NK-92 (cell line): Measurements from ENCODE around the gene ZFPM1.

Experiments used
- DNase-seq: peaks from one replicate; lab custom pipeline; 2025; ENCODE audit not compliant: unreplicated experiment; lab: John Stamatoyannopoulos, UW

ZFPM1 gene

GRCh38 chr16:88558457-88559442, 105.7 kb downstream of the ZFPM1 start:
- no peak for DNase-seq

- no peak for DNase-seq
These were observed 107.8 kb downstream of the ZFPM1 start for GRCh38 chr16:88560714-88561484.

GRCh38 chr16:88561485-88562359, 108.6 kb downstream of the ZFPM1 start:
- DNase-seq, result no peak

GRCh38 chr16:88566158-88566557, 113.1 kb downstream of the ZFPM1 start:
- no peak for DNase-seq

DNA sequence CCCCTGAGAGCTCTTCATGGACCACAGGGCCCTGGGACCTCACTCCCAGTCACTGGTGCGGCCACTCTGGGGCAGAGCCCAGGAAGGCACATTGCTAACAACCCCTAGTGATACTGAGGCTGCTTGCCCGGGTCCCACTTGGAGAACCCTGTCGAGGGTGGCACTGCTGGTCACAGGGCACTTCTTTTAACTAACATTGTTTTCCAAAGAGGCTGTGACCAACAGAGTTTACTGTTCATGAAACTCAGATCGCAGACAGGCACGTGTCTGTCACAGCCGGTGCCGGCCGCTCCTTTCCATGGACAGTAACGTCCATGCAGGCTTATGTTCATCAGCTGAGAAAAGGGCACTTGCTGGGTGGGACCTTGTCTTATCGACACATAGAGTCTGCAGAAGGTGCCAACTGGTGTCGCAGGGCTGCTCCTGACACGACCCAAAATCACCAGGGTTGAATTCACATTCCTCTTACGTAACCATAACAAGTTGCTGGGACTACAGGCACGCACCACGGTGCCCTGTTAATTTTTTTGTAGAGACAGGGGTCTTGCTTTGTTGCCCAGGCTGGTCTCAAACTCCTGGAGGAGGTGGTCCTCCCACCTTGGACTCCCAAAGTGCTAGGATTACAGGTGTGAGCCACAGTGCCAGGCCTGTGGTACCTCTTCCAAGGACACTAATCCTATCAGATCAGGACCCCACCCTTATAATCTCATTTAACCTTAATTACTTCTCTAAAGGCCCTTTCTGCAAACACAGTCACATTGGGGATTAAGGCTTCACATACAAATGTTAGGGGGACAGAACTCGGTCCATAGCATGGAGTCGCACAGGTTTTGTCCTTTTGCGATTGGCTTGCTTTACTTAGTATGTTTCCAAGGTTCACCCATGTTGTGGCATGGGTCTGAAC, 115.9 kb downstream of the ZFPM1 start:
- DNase-seq, result no peak

GRCh38 chr16:88569614-88569984, 116.5 kb downstream of the ZFPM1 start:
- DNase-seq, result no peak

DNA sequence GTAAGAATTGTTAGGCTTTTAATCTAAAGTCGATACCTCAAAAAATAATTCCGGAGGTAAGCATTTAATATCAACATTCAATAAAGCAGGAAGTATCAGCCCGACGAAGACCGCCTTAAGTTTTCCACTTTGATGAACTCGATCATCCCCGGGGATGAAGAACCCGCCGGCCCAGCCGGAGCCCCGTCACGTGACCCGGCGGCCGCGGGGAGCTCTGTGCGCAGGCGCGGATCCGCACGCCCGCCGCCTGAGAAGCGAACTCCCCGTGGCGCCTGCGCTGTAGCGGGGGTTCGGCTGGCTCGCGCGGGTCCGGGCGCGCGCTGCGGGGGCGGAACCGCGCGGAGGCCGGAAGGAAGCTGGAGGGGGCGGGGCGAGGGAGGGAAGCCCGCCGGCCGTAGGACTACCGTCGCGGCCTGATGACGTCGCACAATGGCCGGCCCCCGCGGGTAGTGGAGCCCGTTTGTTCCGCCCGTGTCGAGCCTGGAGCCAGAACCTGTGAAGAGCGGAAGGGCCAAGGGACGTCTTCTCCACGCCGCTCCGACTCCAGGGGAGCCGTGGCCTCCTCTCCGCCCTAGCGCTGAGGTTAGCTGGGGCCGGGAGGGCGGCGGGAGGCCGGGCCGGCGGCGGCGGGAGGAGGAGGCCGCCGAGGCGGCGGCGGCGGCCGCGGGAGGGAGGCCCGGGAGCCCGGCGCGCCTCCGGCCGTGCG, 117.1 kb downstream of the ZFPM1 start, which contains the start of gene ZC3H18:
TSS of gene ZC3H18 (plus strand) at position 419 of the 706 bp plus-strand sequence. CDS start 6,721 bp downstream, outside the sequence.
- DNase-seq, result peak; percentile 83

DNA sequence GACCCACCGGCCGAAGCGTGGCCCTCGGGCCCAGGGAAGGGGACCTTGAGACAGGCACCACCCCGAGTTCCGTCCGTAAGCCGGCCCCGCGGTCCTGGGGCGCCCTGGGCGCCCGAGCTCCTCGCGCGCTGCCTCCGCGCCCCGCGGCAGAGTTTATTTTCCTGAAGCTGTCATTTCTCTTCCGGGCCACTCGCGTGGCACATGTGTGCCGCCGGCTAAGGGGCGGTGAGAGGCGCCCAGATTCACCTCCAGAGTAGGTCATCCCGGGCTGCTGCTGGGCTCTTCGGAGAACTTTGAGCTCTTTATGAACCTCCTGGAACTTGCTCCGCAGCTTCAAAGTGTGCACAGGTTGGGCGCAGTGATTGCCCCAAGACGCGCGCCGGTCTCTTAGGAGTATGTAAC, 117.6 kb downstream of the ZFPM1 start:
- no peak for DNase-seq

DNA sequence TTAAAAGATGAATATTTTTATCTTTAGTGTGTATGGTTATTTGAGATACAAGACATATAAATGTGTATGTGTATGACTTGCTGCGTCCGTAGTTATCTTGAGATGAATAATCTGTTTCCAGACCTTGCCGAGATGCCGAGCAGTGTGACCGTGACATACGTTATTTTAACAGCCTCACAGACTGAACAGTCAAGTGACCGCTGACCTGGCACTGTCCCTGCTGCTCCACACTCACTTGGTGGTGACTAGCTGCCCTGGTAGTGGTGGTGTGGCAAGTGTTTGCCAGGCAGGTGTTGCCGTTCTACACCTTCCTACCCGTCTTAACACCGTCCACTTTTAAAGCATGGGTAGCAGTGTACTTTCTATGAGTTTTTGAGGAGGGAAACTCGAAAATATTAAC, 122.2 kb downstream of the ZFPM1 start:
- DNase-seq, result no peak

DNA sequence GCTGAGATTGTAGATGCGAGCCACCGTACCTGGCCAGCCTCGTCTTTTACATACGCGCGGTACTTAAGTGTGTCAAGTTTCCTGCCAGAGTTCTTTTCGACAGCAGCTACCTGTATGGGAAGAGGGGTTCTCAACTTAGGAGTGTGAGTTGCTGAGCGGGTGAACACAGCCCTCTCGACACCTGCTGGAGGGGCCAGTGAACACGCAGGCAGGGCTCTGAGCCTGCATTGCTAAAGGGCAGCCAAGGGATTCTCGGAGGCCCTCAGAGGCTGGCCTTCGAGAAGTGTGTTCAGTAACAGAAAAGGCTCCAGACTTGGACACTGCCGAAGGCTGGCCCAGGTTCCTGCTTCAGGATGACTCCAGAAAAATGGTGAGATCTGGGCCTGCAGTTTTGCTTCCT, 123.2 kb downstream of the ZFPM1 start:
- DNase-seq, result no peak

GRCh38 chr16:88577166-88577565, 124.1 kb downstream of the ZFPM1 start:
- no peak for DNase-seq

DNA sequence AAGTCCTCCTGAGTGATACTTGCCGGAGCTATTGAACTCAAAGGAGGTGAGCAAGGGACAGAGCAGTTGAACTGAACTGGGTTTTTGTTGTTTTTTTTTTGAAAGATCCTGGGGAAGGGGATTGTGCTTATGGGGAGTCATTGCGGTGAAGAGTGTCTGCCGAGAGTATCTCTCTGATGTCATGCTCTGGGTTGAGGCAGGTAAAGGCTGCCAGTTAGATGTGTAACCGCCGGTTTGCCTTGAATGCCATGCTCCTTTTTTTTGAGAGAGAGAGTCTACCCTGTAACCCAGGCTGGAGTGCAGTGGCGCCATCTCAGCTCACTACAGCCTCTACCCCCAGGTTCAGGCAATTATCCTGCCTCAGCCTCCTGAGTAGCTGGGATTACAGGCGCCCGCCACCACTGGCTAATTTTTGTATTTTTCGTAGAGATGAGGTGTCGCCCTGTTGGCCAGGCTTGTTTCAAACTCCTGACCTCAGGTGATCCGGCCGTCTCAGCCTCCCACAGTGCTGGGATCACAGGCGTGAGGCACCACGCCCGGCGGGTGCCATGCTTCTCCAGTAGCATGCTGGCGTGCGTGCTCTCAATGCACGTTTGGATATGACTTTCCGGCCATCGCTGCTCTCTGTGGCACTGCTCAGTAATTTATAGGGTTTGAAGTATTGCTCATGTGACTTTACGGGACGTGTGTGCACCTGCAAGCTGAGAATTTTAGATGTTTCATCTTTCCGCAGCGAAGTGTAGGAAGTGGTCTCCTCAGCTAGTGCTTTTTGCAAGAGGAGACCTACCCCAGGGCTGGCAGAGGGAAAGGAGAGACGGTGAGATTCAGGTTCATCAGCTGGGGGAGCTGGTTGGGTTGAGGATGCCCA, 125.6 kb downstream of the ZFPM1 start:
- DNase-seq, result no peak

DNA sequence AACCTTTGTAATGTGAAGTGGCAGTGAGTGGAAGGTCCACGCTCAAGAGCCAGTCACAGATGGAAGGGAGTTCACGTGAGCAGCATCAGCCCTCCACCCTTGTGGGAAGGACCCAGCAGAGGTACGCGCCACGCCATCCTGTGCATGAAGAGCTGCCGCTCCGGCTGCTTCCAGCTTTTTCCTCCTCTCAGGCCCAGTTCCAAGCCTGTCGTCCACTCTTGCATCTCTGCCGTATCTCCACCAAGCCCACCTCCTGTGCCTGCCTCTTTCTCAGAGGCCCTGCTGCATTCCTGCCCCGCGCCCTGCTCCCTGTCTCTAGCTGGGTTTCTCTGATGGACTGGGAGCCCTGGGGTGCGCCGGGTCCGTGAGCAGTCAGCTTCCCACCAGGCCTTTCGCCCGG, 127.3 kb downstream of the ZFPM1 start:
- DNase-seq, result no peak

GRCh38 chr16:88581033-88581432, 128.0 kb downstream of the ZFPM1 start:
- DNase-seq, result no peak

DNA sequence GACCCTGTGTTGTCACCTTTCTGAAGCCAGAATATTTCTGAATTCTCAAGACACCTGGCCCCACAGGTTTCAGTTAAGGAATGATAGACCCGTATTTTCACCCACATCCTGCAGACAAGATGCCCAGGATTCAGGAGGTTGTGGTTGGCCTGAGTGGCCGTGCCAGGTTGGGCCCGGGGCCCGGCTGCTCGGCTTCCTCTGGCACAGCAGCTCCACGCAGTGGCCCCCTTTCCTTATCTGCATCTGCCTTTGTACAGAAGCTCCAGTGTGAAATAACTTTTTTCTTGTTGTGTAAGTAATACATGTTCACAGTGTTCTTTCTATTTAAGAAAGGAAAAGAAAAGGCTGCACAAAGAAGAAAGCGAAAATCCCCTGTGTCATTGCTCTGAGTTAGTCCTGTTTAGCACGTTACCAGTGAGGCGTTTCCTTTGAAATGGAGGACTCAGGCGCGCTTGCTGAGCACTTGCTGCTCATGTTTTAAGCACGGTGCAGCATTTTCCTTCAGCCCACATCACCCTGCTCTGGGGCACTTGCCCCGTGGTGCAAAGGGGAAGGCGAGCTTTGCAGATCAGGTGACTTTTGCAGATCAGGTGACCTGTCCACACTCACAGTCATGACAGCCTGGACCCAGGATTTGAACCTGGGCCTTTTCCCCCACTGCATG, 130.0 kb downstream of the ZFPM1 start:
- no peak for DNase-seq

- no peak for DNase-seq
These were observed 131.6 kb downstream of the ZFPM1 start for GRCh38 chr16:88584676-88585075.

DNA sequence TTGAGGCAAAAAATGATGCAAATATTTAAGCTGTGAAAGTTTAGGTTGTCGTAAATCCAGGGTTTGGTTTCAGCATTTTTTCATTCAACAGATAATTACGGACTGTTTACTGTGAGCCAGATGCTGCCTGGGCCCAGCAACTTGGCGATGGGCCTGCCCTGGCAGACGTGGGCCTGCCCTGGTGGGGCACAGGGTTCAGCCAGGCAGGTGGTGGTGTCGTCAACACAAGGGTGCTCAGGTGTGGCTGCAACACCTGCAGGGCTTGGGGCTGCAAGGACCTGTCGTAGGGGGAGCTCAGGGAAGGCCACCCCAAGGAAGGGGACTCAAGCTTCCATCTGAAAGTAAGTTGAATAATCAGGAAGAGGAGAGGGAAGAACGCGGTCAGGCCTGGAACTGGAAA, 132.2 kb downstream of the ZFPM1 start:
- DNase-seq, result no peak
